ENCODE measurements around the gene RASSF5. TPM values are rescaled to one million over a fixed set of nuclear protein-coding genes. Genes with fewer than 3 reads are reported as not detected.

The RASSF5 gene
- polyA plus RNA-seq, 1 donor (not counting 4 experiments of a cell fraction or from before 2014, with no cell fraction given), result 2.4 TPM

DNA sequence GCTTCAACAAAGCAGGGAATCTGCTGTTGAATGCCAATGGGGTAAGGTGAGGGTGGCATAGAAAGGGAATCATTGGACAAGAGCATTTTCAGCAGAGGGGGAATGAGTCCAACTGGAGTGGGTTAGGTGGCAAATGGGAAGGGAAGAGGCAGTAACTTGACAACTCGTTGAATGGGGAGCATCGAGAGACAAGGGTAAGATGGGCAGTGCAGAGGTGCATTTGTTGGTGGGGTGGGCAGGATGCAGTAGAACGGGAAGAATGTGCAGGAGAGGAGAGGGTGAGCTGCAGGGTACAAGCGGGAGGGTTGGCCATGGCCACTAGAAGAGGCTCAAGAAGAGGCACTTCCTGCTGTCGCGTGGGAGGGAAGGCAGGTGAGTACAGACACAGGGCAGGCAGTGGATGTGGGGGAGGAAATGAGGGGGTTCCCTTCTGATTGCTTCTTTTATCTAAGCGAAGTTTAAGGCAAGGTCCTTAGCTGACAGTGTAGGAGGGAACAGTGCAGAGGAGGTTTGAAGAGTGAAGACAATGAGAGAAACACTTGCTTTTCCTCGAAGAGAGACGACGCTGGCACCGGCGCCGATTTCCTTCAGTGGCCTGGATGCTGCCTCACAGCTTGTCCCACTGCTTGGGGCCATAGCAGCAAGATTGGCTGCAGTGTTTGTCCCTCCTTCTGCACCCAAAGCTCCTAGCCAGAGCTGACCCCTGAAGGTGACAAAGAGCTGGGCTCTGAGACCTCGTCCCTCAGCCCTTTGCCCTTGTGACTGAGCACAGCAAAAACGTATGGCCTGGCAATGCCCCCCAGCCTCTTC is 40.3 kb upstream of the RASSF5 start:
- H3K79me2 ChIP-seq (ENCODE audit: control insufficient read depth, insufficient read depth, low read length), result no peaks in the 10 kb centered on the region
- TF ChIP-seq, protein P1, sequence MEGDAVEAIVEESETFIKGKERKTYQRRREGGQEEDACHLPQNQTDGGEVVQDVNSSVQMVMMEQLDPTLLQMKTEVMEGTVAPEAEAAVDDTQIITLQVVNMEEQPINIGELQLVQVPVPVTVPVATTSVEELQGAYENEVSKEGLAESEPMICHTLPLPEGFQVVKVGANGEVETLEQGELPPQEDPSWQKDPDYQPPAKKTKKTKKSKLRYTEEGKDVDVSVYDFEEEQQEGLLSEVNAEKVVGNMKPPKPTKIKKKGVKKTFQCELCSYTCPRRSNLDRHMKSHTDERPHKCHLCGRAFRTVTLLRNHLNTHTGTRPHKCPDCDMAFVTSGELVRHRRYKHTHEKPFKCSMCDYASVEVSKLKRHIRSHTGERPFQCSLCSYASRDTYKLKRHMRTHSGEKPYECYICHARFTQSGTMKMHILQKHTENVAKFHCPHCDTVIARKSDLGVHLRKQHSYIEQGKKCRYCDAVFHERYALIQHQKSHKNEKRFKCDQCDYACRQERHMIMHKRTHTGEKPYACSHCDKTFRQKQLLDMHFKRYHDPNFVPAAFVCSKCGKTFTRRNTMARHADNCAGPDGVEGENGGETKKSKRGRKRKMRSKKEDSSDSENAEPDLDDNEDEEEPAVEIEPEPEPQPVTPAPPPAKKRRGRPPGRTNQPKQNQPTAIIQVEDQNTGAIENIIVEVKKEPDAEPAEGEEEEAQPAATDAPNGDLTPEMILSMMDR (optimal IDR thresholded peaks at IDR 0.05 in 1 of 3, IDR thresholded peaks at IDR 0.05 in 1 of 3, conservative IDR thresholded peaks at IDR 0.05 in 1 of 3; ENCODE audit: extremely low read depth in 1 of 3, insufficient read depth in 2 of 3, low read length in 3 of 3), result no peak
- H2AFZ ChIP-seq (ENCODE audit: control insufficient read depth, low read length), result no peak overlapping the region
- no peak overlapping the region for H3K4me2 ChIP-seq (ENCODE audit: control insufficient read depth, extremely low read depth, insufficient read depth, low read depth, low read length)
- dilution Hi-C loops (cut with MboI; ENCODE audit: extremely low pct_ligation_motif_present, low sequenced_read_pairs), result no loop called here
- no peaks in the 10 kb centered on the region for H3K27me3 ChIP-seq (ENCODE audit: control insufficient read depth, extremely low read depth, insufficient read depth, low read length)
- H4K20me1 ChIP-seq (ENCODE audit: control insufficient read depth, extremely low read depth, insufficient read depth, low read length), result no peaks in the 10 kb centered on the region
- no peak for DNase-seq (ENCODE audit: low read depth, low spot score)
- no peak for FAIRE-seq
- no peak overlapping the region for H3K4me3 ChIP-seq (ENCODE audit: control insufficient read depth in 2 of 3, extremely low read depth in 1 of 3, insufficient read depth in 2 of 3, low read depth in 1 of 3, low read length in 3 of 3)
- H3K4me1 ChIP-seq (ENCODE audit: control insufficient read depth, extremely low read depth, insufficient read depth, low read length), result peaks cover 41% of the 10 kb centered on the region
- no peaks in the 10 kb centered on the region for H3K9me3 ChIP-seq (ENCODE audit: control insufficient read depth, low read depth, low read length)
- H3K36me3 ChIP-seq (ENCODE audit: control insufficient read depth in 2 of 2, extremely low read depth in 1 of 2, insufficient read depth in 2 of 2, low read length in 2 of 2), result peaks cover 0 to 3% of the 10 kb centered on the region in 2 experiments
- no peak overlapping the region for H3K9ac ChIP-seq (ENCODE audit: control insufficient read depth, extremely low read depth, insufficient read depth, low read length)
- H3K27ac ChIP-seq (ENCODE audit: control insufficient read depth, insufficient read depth, low read length), result no peak overlapping the region
- no peaks in the 10 kb centered on the region for H3K9me1 ChIP-seq (ENCODE audit: control insufficient read depth, extremely low read depth, insufficient read depth, low read length)

DNA sequence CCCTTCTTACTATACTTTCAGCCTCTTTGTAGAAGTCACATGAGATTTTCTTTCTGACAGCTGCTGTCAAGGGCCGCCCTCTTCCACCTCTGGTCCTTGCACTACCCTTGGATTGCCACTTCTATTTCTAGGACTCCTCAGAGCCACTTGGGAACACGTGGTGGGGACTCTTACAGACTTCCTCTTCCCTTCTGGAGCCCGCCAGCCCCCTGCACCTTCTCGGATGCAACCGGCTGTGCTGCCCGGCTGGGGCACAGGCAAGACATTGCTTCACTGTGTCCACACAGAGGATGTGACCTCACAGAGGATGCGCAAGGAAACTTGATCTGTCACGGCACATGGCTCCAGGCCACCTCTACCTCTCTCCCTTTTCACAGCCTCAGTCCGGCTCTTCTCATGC is 39.4 kb upstream of the RASSF5 start:
- no peak overlapping the region for H3K4me3 ChIP-seq (ENCODE audit: control insufficient read depth in 2 of 3, extremely low read depth in 1 of 3, insufficient read depth in 2 of 3, low read depth in 1 of 3, low read length in 3 of 3)
- H3K27ac ChIP-seq (ENCODE audit: control insufficient read depth, insufficient read depth, low read length), result no peak overlapping the region
- H3K9ac ChIP-seq (ENCODE audit: control insufficient read depth, extremely low read depth, insufficient read depth, low read length), result no peak overlapping the region
- peaks cover 0 to 1% of the 10 kb centered on the region in 2 experiments for H3K36me3 ChIP-seq (ENCODE audit: control insufficient read depth in 2 of 2, extremely low read depth in 1 of 2, insufficient read depth in 2 of 2, low read length in 2 of 2)
- FAIRE-seq, result no peak
- H3K27me3 ChIP-seq (ENCODE audit: control insufficient read depth, extremely low read depth, insufficient read depth, low read length), result no peaks in the 10 kb centered on the region
- no peak overlapping the region for H3K4me2 ChIP-seq (ENCODE audit: control insufficient read depth, extremely low read depth, insufficient read depth, low read depth, low read length)
- H3K9me3 ChIP-seq (ENCODE audit: control insufficient read depth, low read depth, low read length), result no peaks in the 10 kb centered on the region
- H3K4me1 ChIP-seq (ENCODE audit: control insufficient read depth, extremely low read depth, insufficient read depth, low read length), result peaks cover 37% of the 10 kb centered on the region
- H3K79me2 ChIP-seq (ENCODE audit: control insufficient read depth, insufficient read depth, low read length), result no peaks in the 10 kb centered on the region
- H3K9me1 ChIP-seq (ENCODE audit: control insufficient read depth, extremely low read depth, insufficient read depth, low read length), result no peaks in the 10 kb centered on the region
- no peaks in the 10 kb centered on the region for H4K20me1 ChIP-seq (ENCODE audit: control insufficient read depth, extremely low read depth, insufficient read depth, low read length)
- TF ChIP-seq, protein P1 (optimal IDR thresholded peaks at IDR 0.05 in 1 of 3, IDR thresholded peaks at IDR 0.05 in 1 of 3, conservative IDR thresholded peaks at IDR 0.05 in 1 of 3; ENCODE audit: extremely low read depth in 1 of 3, insufficient read depth in 2 of 3, low read length in 3 of 3), result no peak
- no peak for TF ChIP-seq EZH2 (IDR thresholded peaks at IDR 0.05; ENCODE audit: low read length)
- no peak overlapping the region for H2AFZ ChIP-seq (ENCODE audit: control insufficient read depth, low read length)
- no peak for DNase-seq (ENCODE audit: low read depth, low spot score)
- dilution Hi-C loops (cut with MboI; ENCODE audit: extremely low pct_ligation_motif_present, low sequenced_read_pairs), result no loop called here

Measured in keratinocyte (primary cell).